ENCODE results near the gene B4GAT1. TPM values are rescaled to one million over a fixed set of nuclear protein-coding genes. Genes with fewer than 3 reads are reported as not detected.

Gene B4GAT1
- total and polyA plus RNA-seq, 9 of the 15 experiments (the other 6 are each of a cell fraction or from before 2014, with no cell fraction given): 0.86 to 9.5 (median 3.8) TPM

- TF ChIP-seq SUPT5H (IDR thresholded peaks at IDR 0.05) (no peak), EP300 (IDR thresholded peaks at IDR 0.05; ENCODE audit: low read length) (no peak), SIRT6 (IDR thresholded peaks at IDR 0.05; ENCODE audit: low read depth, low read length) (no peak), MCM3 (IDR thresholded peaks at IDR 0.05) (no peak), BRD4 (IDR thresholded peaks at IDR 0.05) (no peak), ZFPM2 (CRISPR knock-in tag; IDR thresholded peaks at IDR 0.05) (no peak), ZNF280B (CRISPR knock-in tag; IDR thresholded peaks at IDR 0.05) (no peak), ZC3H4 (CRISPR knock-in tag; IDR thresholded peaks at IDR 0.05; ENCODE audit: borderline replicate concordance) (no peak), TEAD2 (tag; IDR thresholded peaks at IDR 0.05) (peak; percentile 94), JUND (IDR thresholded peaks at IDR 0.05; ENCODE audit: borderline replicate concordance, low read depth, low read length) (peak; percentile 35; the same call in 1 of the 2 replicates), JUND (tag; IDR thresholded peaks at IDR 0.05; ENCODE audit: borderline replicate concordance, low read depth, low read length) (peak; percentile 42; the same call in 1 of the 3 replicates), MXI1 (IDR thresholded peaks at IDR 0.05; ENCODE audit: low read depth, low read length) (no peak), NFYB (IDR thresholded peaks at IDR 0.05; ENCODE audit: extremely low read depth, insufficient read length) (no peak), ZNF134 (CRISPR knock-in tag; conservative IDR thresholded peaks at IDR 0.05) (no peak), ZNF23 (CRISPR knock-in tag; IDR thresholded peaks at IDR 0.05) (no peak), HMG20A (CRISPR knock-in tag; conservative IDR thresholded peaks at IDR 0.05) (no peak), ZNF431 (CRISPR knock-in tag; IDR thresholded peaks at IDR 0.05) (no peak; the same call in 1 of the 2 replicates), ZNF324 (CRISPR knock-in tag; IDR thresholded peaks at IDR 0.05) (no peak), ZNF75A (CRISPR knock-in tag; IDR thresholded peaks at IDR 0.05) (no peak)
- TF ChIP-seq, protein P1, sequence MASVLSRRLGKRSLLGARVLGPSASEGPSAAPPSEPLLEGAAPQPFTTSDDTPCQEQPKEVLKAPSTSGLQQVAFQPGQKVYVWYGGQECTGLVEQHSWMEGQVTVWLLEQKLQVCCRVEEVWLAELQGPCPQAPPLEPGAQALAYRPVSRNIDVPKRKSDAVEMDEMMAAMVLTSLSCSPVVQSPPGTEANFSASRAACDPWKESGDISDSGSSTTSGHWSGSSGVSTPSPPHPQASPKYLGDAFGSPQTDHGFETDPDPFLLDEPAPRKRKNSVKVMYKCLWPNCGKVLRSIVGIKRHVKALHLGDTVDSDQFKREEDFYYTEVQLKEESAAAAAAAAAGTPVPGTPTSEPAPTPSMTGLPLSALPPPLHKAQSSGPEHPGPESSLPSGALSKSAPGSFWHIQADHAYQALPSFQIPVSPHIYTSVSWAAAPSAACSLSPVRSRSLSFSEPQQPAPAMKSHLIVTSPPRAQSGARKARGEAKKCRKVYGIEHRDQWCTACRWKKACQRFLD (CRISPR knock-in tag; IDR thresholded peaks at IDR 0.05): peak; percentile 54; the same call in 1 of the 2 replicates
- TF ChIP-seq, protein P2, sequence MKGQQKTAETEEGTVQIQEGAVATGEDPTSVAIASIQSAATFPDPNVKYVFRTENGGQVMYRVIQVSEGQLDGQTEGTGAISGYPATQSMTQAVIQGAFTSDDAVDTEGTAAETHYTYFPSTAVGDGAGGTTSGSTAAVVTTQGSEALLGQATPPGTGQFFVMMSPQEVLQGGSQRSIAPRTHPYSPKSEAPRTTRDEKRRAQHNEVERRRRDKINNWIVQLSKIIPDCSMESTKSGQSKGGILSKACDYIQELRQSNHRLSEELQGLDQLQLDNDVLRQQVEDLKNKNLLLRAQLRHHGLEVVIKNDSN (CRISPR knock-in tag; IDR thresholded peaks at IDR 0.05): peak; percentile 95
- TF ChIP-seq, protein P3, sequence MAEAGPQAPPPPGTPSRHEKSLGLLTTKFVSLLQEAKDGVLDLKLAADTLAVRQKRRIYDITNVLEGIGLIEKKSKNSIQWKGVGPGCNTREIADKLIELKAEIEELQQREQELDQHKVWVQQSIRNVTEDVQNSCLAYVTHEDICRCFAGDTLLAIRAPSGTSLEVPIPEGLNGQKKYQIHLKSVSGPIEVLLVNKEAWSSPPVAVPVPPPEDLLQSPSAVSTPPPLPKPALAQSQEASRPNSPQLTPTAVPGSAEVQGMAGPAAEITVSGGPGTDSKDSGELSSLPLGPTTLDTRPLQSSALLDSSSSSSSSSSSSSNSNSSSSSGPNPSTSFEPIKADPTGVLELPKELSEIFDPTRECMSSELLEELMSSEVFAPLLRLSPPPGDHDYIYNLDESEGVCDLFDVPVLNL (CRISPR knock-in tag; IDR thresholded peaks at IDR 0.05; ENCODE audit: low read depth): no peak
Measured at GRCh38 chr11:66328302-66329144, 18.9 kb downstream of the B4GAT1 start (continued).
